ENCODE measurements around the gene ZDHHC14. TPM values are rescaled to one million over a fixed set of nuclear protein-coding genes. Genes with fewer than 3 reads are reported as not detected.

The ZDHHC14 gene
- total RNA-seq, 1 experiment from 2014 or later: 3.2 TPM

DNA sequence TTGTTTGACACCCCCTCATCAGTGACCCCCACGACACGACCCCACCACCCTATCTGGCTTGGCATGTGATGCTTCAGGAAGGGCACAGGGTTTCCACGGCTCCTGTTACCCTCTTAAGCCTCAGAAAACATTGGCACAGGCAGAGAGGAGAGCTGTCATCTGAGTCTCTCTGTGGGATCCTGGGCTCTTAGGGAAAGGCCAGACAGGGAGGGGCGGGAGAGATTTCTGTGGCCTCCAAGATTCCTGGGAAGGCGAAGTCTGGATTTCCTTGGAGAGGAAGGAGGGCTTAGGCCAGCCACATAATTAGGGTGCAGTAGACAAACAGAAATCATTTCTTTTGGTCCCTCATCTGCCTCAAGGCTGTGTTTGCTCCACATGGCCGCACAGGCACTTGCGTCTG is 250.4 kb downstream of the ZDHHC14 start:
- Mint-ChIP-seq H3K36me3 (ENCODE audit: insufficient read depth, unreplicated experiment) (no peaks in the 10 kb centered on the region), H3K27ac (ENCODE audit: low read depth, unreplicated experiment) (no peak overlapping the region), H3K27me3 (ENCODE audit: insufficient read depth, unreplicated experiment) (no peaks in the 10 kb centered on the region), H3K9me3 (ENCODE audit: unreplicated experiment) (no peaks in the 10 kb centered on the region), H3K4me1 (ENCODE audit: insufficient read depth, unreplicated experiment) (no peaks in the 10 kb centered on the region), H3K4me3 (ENCODE audit: unreplicated experiment) (no peak overlapping the region)
- ChIA-PET POLR2A (no interaction called here), CTCF (interaction anchor here (0.7 to 1.0 kb wide), 2 partner anchors 11 to 317 kb away, joined by 3 to 4 read pairs; no protein-coding TSS in a partner anchor)
- intact Hi-C loops (cut with micrococcal nuclease): no loop called here
- no TSS peak for BruUV-seq (replicated peaks)
- DNase-seq (ENCODE audit: unreplicated experiment): no peak
- TF ChIP-seq, protein P1, sequence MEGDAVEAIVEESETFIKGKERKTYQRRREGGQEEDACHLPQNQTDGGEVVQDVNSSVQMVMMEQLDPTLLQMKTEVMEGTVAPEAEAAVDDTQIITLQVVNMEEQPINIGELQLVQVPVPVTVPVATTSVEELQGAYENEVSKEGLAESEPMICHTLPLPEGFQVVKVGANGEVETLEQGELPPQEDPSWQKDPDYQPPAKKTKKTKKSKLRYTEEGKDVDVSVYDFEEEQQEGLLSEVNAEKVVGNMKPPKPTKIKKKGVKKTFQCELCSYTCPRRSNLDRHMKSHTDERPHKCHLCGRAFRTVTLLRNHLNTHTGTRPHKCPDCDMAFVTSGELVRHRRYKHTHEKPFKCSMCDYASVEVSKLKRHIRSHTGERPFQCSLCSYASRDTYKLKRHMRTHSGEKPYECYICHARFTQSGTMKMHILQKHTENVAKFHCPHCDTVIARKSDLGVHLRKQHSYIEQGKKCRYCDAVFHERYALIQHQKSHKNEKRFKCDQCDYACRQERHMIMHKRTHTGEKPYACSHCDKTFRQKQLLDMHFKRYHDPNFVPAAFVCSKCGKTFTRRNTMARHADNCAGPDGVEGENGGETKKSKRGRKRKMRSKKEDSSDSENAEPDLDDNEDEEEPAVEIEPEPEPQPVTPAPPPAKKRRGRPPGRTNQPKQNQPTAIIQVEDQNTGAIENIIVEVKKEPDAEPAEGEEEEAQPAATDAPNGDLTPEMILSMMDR (IDR thresholded peaks at IDR 0.05; ENCODE audit: unreplicated experiment): no peak

DNA sequence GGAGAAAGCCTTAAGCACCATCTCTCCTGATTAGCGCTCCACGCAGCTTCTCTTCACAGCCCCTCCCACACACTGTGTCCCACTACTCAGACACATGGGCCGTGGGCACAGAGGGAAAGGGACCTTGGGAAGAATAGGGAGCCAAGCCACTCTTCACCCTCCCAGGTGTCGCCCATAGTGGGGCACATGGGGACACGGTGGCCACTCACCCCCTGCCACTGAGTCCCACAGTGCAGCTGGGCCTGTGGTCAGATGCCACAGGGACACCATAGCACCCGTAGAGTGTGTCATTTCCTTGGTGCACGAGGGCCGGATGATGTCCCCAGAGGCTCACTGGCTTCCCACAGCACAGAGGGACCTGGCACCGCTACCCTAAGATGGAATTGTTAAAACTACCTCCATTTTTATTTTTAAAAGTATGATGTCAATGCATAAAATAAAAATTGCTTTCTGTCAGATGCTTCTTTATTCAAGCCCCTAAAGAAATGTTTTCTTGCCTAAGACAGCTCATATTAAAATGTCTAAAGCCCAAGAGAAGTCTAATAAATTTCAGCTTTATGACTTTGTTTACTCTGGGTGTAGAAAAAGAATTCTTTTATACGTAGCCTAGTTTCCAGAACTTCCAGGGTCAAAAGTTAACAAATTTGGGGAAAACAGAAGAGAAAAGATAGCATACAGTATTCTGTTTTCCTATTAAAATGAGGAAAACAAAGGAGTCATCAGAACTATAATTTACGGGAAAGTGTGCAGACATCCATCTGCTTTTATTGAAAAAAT is 251.0 kb downstream of the ZDHHC14 start:
- DNase-seq (ENCODE audit: unreplicated experiment): no peak
- no TSS peak for BruUV-seq (replicated peaks)
- Mint-ChIP-seq H3K4me1 (ENCODE audit: insufficient read depth, unreplicated experiment) (no peaks in the 10 kb centered on the region), H3K4me3 (ENCODE audit: unreplicated experiment) (no peak overlapping the region), H3K27ac (ENCODE audit: low read depth, unreplicated experiment) (no peak overlapping the region), H3K9me3 (ENCODE audit: unreplicated experiment) (no peaks in the 10 kb centered on the region), H3K36me3 (ENCODE audit: insufficient read depth, unreplicated experiment) (no peaks in the 10 kb centered on the region), H3K27me3 (ENCODE audit: insufficient read depth, unreplicated experiment) (no peaks in the 10 kb centered on the region)
- intact Hi-C loops (cut with micrococcal nuclease): no loop called here
- TF ChIP-seq, protein P1 (IDR thresholded peaks at IDR 0.05; ENCODE audit: unreplicated experiment): no peak
- ChIA-PET CTCF (no interaction called here), POLR2A (no interaction called here)

DNA sequence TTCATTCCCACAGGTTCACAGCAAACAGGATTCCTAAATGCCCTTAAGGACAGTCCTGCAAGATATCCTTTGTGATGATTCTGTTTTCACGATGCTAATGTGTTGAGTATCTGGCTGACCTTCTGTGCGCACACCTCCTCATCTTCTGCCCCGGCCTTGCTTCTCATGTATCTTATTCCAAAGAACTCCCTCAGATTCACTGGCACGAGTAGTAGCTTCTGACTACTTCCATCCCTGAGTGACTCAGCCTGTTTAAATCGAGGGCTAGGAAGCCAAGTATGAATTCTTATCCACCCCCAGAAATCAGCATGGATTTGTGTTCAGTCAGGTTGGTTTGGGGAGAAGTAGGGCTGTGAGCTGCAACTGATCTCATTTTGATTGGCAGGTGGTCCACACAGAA is 251.8 kb downstream of the ZDHHC14 start:
- intact Hi-C loops (cut with micrococcal nuclease): no loop called here
- no TSS peak for BruUV-seq (replicated peaks)
- H3K27ac Mint-ChIP-seq (ENCODE audit: low read depth, unreplicated experiment): no peak overlapping the region
- TF ChIP-seq, protein P1 (IDR thresholded peaks at IDR 0.05; ENCODE audit: unreplicated experiment): no peak
- H3K27me3 Mint-ChIP-seq (ENCODE audit: insufficient read depth, unreplicated experiment): no peaks in the 10 kb centered on the region
- ChIA-PET POLR2A (no interaction called here), CTCF (interaction anchor here (0.6 to 0.7 kb wide), 2 partner anchors 22 to 120 kb away, joined by 3 read pairs; no protein-coding TSS in a partner anchor)
- no peaks in the 10 kb centered on the region for H3K4me1 Mint-ChIP-seq (ENCODE audit: insufficient read depth, unreplicated experiment)
- no peaks in the 10 kb centered on the region for H3K9me3 Mint-ChIP-seq (ENCODE audit: unreplicated experiment)
- no peak overlapping the region for H3K4me3 Mint-ChIP-seq (ENCODE audit: unreplicated experiment)
- H3K36me3 Mint-ChIP-seq (ENCODE audit: insufficient read depth, unreplicated experiment): no peaks in the 10 kb centered on the region
- DNase-seq (ENCODE audit: unreplicated experiment): no peak

DNA sequence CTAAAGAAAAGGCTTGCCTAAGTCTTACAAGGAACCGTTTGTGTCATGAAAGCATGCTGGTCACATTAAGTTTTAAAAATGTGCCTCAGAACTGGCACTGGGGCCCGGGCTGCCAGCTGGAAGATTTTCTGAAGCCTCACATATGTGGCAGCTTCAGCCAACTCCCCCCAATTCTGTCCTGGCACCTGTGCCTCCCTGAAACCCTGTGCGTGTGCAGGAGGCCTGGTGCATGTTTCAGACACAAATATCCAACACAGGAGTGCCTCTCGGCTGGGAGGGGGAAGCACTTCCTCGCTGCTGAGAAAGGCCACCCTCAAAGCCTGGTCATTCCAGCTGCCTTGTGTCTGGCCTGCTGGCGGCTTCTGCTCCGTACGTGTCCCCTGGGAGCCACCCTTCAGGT is 253.6 kb downstream of the ZDHHC14 start:
- ChIA-PET CTCF (interaction anchor here (0.8 kb wide), 2 partner anchors 9 to 33 kb away, joined by 3 to 4 read pairs; no protein-coding TSS in a partner anchor), POLR2A (no interaction called here)
- Mint-ChIP-seq H3K4me3 (ENCODE audit: unreplicated experiment) (no peak overlapping the region), H3K9me3 (ENCODE audit: unreplicated experiment) (no peaks in the 10 kb centered on the region), H3K36me3 (ENCODE audit: insufficient read depth, unreplicated experiment) (no peaks in the 10 kb centered on the region), H3K27ac (ENCODE audit: low read depth, unreplicated experiment) (no peak overlapping the region), H3K4me1 (ENCODE audit: insufficient read depth, unreplicated experiment) (no peaks in the 10 kb centered on the region), H3K27me3 (ENCODE audit: insufficient read depth, unreplicated experiment) (no peaks in the 10 kb centered on the region)
- DNase-seq (ENCODE audit: unreplicated experiment): no peak
- TF ChIP-seq, protein P1 (IDR thresholded peaks at IDR 0.05; ENCODE audit: unreplicated experiment): no peak
- intact Hi-C loops (cut with micrococcal nuclease): no loop called here
- no TSS peak for BruUV-seq (replicated peaks)

All from MCF 10A (cell line).